Ovary (tissue), 3 donors: ENCODE data around the gene PSME1.

ENCODE experiments used
- POLR2A ChIP-seq: fragments of 450-650 bp; IDR thresholded peaks from one replicate; pipeline ENCODE4 v1.6.1; 2017; ENCODE audit warnings: antibody characterized with exemption, mild to moderate bottlenecking, moderate library complexity
- TF ChIP-seq, protein P1 (sequence below), 3 donors: fragments of 450-650 bp in 2 of 3; fragments of 200-600 bp in 1 of 3; IDR thresholded peaks; one replicate each; pipeline versions ENCODE4 v1.5.1 to v1.8.0; 2016 to 2022; ENCODE audit warnings: antibody characterized with exemption in 3 of 3, mild to moderate bottlenecking in 1 of 3
- donor health status: DM: no; HTN: no; CAD: no.

DNA sequence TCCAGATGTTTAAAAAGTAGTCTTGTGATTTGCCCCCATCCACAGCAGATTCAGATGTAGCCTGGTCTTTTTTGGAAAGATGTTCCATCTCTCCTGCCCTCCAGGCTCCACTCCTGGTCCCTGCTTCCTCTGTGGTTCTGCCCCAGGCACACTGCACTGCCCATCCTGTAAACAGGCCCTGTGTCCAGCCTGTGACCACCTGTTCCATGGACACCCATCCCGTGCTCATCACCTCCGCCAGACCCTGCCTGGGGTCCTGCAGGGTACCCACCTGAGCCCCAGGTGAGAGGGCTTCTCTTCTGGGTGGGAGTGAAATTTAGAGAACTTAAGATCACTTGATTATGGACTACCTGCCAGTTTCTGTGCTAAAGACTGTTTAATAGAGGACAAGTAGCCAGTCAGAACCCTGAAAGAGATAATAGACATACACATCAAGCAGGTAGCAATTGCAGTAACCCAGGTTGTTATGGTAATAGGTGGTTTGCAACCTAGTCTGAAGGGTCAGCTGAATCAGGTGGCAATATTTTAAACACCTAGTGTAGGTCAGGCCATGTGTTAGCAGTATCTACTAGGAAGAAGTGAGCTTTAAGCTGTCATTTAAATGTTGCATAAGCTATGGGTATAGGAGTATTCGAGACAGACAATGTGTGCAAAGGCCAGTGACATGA lies 13.4 kb downstream of the PSME1 start:
- TF ChIP-seq, protein P1, sequence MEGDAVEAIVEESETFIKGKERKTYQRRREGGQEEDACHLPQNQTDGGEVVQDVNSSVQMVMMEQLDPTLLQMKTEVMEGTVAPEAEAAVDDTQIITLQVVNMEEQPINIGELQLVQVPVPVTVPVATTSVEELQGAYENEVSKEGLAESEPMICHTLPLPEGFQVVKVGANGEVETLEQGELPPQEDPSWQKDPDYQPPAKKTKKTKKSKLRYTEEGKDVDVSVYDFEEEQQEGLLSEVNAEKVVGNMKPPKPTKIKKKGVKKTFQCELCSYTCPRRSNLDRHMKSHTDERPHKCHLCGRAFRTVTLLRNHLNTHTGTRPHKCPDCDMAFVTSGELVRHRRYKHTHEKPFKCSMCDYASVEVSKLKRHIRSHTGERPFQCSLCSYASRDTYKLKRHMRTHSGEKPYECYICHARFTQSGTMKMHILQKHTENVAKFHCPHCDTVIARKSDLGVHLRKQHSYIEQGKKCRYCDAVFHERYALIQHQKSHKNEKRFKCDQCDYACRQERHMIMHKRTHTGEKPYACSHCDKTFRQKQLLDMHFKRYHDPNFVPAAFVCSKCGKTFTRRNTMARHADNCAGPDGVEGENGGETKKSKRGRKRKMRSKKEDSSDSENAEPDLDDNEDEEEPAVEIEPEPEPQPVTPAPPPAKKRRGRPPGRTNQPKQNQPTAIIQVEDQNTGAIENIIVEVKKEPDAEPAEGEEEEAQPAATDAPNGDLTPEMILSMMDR (IDR thresholded peaks at IDR 0.05): no peak
- no peak for TF ChIP-seq POLR2A
